ENCODE measurements around the gene CCDC24.

- TF ChIP-seq ZBTB49 (CRISPR knock-in tag; IDR thresholded peaks at IDR 0.05; ENCODE audit: borderline replicate concordance) (no peak), TOE1 (IDR thresholded peaks at IDR 0.05; ENCODE audit: borderline replicate concordance) (no peak), TOE1 (CRISPR knock-in tag; IDR thresholded peaks at IDR 0.05; ENCODE audit: borderline replicate concordance, low read depth) (no peak), U2AF2 (optimal IDR thresholded peaks at IDR 0.05; ENCODE audit: low read depth, low read length) (no peak), MAFG (tag; conservative IDR thresholded peaks at IDR 0.05) (no peak), RCOR1 (IDR thresholded peaks at IDR 0.05; ENCODE audit: borderline replicate concordance in 1 of 2, low read depth in 2 of 2, low read length in 2 of 2) (no peak), FOXJ2 (tag; IDR thresholded peaks at IDR 0.05) (no peak), FOS (IDR thresholded peaks at IDR 0.05; ENCODE audit: extremely low read depth, insufficient read length) (no peak), CHD4 (IDR thresholded peaks at IDR 0.05; ENCODE audit: insufficient read depth, insufficient replicate concordance, low read depth, low read length, poor library complexity, severe bottlenecking) (no peak), FOXK1 (CRISPR knock-in tag; IDR thresholded peaks at IDR 0.05; ENCODE audit: borderline replicate concordance) (no peak), RAD51 (IDR thresholded peaks at IDR 0.05; ENCODE audit: borderline replicate concordance, low read depth) (no peak), ATF3 (IDR thresholded peaks at IDR 0.05) (no peak), ATF3 (CRISPR knock-in tag; conservative IDR thresholded peaks at IDR 0.05) (no peak), CBFB (CRISPR knock-in tag; IDR thresholded peaks at IDR 0.05) (no peak), TCF15 (CRISPR knock-in tag; IDR thresholded peaks at IDR 0.05) (no peak)
These were observed 6.0 kb downstream of the CCDC24 start for GRCh38 chr1:43997295-43997999.
